ENCODE results near the gene FAM120A.

The FAM120A gene

GRCh38 chr9:93591301-93592007 lies 140.0 kb downstream of the FAM120A start:
- DNase-seq (ENCODE audit: low read depth in 1 of 2, low spot score in 1 of 2): no peak

GRCh38 chr9:93592008-93592642 lies 140.6 kb downstream of the FAM120A start:
- no peak for DNase-seq (ENCODE audit: low read depth in 1 of 2, low spot score in 1 of 2)

GRCh38 chr9:93592643-93593021 lies 141.1 kb downstream of the FAM120A start:
- DNase-seq (ENCODE audit: low read depth in 1 of 2, low spot score in 1 of 2): no peak

- no peak for DNase-seq (ENCODE audit: low read depth in 1 of 2, low spot score in 1 of 2)
These were observed 141.7 kb downstream of the FAM120A start for GRCh38 chr9:93593144-93593658.

GRCh38 chr9:93594041-93594756 lies 142.7 kb downstream of the FAM120A start:
- no peak for DNase-seq (ENCODE audit: low read depth in 1 of 2, low spot score in 1 of 2)

- no peak for DNase-seq (ENCODE audit: low read depth in 1 of 2, low spot score in 1 of 2)
These were observed 144.0 kb downstream of the FAM120A start for GRCh38 chr9:93595461-93595860.

GRCh38 chr9:93595861-93596365 lies 144.4 kb downstream of the FAM120A start:
- no peak for DNase-seq (ENCODE audit: low read depth in 1 of 2, low spot score in 1 of 2)

GRCh38 chr9:93596399-93596798 lies 144.9 kb downstream of the FAM120A start:
- no peak for DNase-seq (ENCODE audit: low read depth in 1 of 2, low spot score in 1 of 2)

- no peak for DNase-seq (ENCODE audit: low read depth in 1 of 2, low spot score in 1 of 2)
These were observed 145.7 kb downstream of the FAM120A start for GRCh38 chr9:93597142-93597706.

GRCh38 chr9:93597871-93598646 lies 146.6 kb downstream of the FAM120A start:
- no peak for DNase-seq (ENCODE audit: low read depth in 1 of 2, low spot score in 1 of 2)

- no peak for DNase-seq (ENCODE audit: low read depth in 1 of 2, low spot score in 1 of 2)
These were observed 147.3 kb downstream of the FAM120A start for GRCh38 chr9:93598647-93599241.

GRCh38 chr9:93599571-93600403 lies 148.3 kb downstream of the FAM120A start:
- no peak for DNase-seq (ENCODE audit: low read depth in 1 of 2, low spot score in 1 of 2)

- no peak for DNase-seq (ENCODE audit: low read depth in 1 of 2, low spot score in 1 of 2)
These were observed 149.0 kb downstream of the FAM120A start for GRCh38 chr9:93600504-93600903.

GRCh38 chr9:93601063-93601462 lies 149.6 kb downstream of the FAM120A start:
- no peak for DNase-seq (ENCODE audit: low read depth in 1 of 2, low spot score in 1 of 2)

GRCh38 chr9:93601666-93602065 lies 150.2 kb downstream of the FAM120A start:
- DNase-seq (ENCODE audit: low read depth in 1 of 2, low spot score in 1 of 2): no peak

- no peak for DNase-seq (ENCODE audit: low read depth in 1 of 2, low spot score in 1 of 2)
These were observed 151.5 kb downstream of the FAM120A start for GRCh38 chr9:93603011-93603410.

- no peak for DNase-seq (ENCODE audit: low read depth in 1 of 2, low spot score in 1 of 2)
These were observed 152.4 kb downstream of the FAM120A start for GRCh38 chr9:93603906-93604326.

GRCh38 chr9:93606187-93606586 lies 154.7 kb downstream of the FAM120A start:
- no peak for DNase-seq (ENCODE audit: low read depth in 1 of 2, low spot score in 1 of 2)

GRCh38 chr9:93610206-93610605 lies 158.7 kb downstream of the FAM120A start:
- DNase-seq (ENCODE audit: low read depth in 1 of 2, low spot score in 1 of 2): no peak
